Body of pancreas (tissue), 4 donors: ENCODE data around the gene TSNAX. TPM values are rescaled to one million over a fixed set of nuclear protein-coding genes. Genes with fewer than 3 reads are reported as not detected.

Experiments used
- ATAC-seq: fragments of 150-250 bp; one replicate; pipeline ENCODE4 v1.9.1; 2016
- DNase-seq, 4 donors: peaks; one replicate each; pipeline ENCODE4 v3.0.0-alpha.2; 2019
- H3K27ac ChIP-seq, 4 donors: fragments of 200-600 bp; sonication (generic); 1 replicate in 3 of 4; 2 replicates in 1 of 4; pipeline versions ENCODE4 v1.5.1 to v1.6.1; 2016 to 2019; ENCODE audit warnings: mild to moderate bottlenecking in 1 of 4, mixed read lengths in 1 of 4, moderate library complexity in 1 of 4
- H3K27me3 ChIP-seq, 2 donors: fragments of 200-600 bp; sonication (generic); one replicate each; pipeline ENCODE4 v1.6.0; 2016; ENCODE audit warnings: mild to moderate bottlenecking in 1 of 2
- H3K36me3 ChIP-seq, 2 donors: fragments of 200-600 bp; sonication (generic); replicated peaks in 1 of 2; 2 replicates each; pipeline ENCODE4 v1.5.1; 2016; ENCODE audit warnings: low read depth in 2 of 2; ENCODE audit not compliant: insufficient read depth in 1 of 2
- H3K4me1 ChIP-seq: fragments of 200-600 bp; sonication (generic); one replicate; pipeline ENCODE4 v1.6.0; 2016
- H3K4me3 ChIP-seq, 2 donors: fragments of 200-600 bp; sonication (generic); 1 replicate in 1 of 2; 2 replicates in 1 of 2; pipeline ENCODE4 v1.5.1; 2016 to 2019
- H3K9me3 ChIP-seq, 3 donors: fragments of 200-600 bp; sonication (generic); 1 replicate in 2 of 3; 2 replicates in 1 of 3; pipeline ENCODE4 v1.5.1; 2016
- POLR2A ChIP-seq, 3 donors: fragments of 450-650 bp; IDR thresholded peaks; one replicate each; pipeline ENCODE4 v1.6.1; 2016; ENCODE audit warnings: antibody characterized with exemption in 3 of 3, mild to moderate bottlenecking in 2 of 3
- WGBS, 2 donors: methylation state at CpG; one replicate each; pipeline ENCODE4 v1.1.5; 2017; 5-methylcytosine and 5-hydroxymethylcytosine counted together
- intact Hi-C: fragments of 100-400 bp; cut with DNase I; formaldehyde crosslinking; loops from one replicate; pipeline ENCODE4 v1.15.1; 2023
- total RNA-seq, 2 donors: library from RNA; depleted of rRNA; stranded (reverse); fragments of >200 nt; gene quantifications; one replicate each; pipeline ENCODE4 v1.1.0, GENCODE V29; 2016
- TF ChIP-seq, protein P1 (sequence below), 7 experiments: fragments of 450-650 bp in 4 of 7; fragments of 200-600 bp in 3 of 7; sonication (generic) in 3 of 7; IDR thresholded peaks; one replicate each; pipeline ENCODE4 v1.5.1; 2016 to 2019; ENCODE audit warnings: antibody characterized with exemption in 7 of 7

TSNAX gene
- total RNA-seq, 2 donors from 2014 or later, result 4.0 to 11.9 TPM

DNA sequence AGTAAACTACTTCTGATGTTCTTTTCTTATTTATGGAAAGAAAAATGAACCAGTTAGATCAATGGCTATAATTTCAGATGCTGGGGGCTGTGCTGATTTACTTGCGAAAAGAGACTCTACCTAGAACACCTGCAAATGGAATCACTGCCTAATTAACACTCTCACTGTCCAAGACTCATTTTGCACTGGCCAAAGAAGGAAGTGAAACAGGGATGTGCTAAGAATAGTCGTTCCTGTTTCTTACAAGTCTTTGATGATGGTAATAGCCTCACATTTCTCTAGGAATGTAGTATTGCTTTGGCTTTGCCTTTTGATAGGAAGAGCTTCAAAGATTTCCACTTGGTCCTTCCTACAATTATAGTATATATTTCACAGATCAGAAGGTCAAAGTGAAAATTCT lies 12.7 kb upstream of the TSNAX start:
- ATAC-seq (no peak), DNase-seq (no peak)
- Histone ChIP-seq H3K27ac (no peak overlapping the region), H3K4me1 (no peaks in the 10 kb centered on the region), H3K9me3 (no peaks in the 10 kb centered on the region), H3K36me3 (no peaks in the 10 kb centered on the region), H3K4me3 (no peak overlapping the region), H3K27me3 (no peaks in the 10 kb centered on the region)
- TF ChIP-seq POLR2A (IDR thresholded peaks at IDR 0.05), result no peak
- TF ChIP-seq, protein P1, sequence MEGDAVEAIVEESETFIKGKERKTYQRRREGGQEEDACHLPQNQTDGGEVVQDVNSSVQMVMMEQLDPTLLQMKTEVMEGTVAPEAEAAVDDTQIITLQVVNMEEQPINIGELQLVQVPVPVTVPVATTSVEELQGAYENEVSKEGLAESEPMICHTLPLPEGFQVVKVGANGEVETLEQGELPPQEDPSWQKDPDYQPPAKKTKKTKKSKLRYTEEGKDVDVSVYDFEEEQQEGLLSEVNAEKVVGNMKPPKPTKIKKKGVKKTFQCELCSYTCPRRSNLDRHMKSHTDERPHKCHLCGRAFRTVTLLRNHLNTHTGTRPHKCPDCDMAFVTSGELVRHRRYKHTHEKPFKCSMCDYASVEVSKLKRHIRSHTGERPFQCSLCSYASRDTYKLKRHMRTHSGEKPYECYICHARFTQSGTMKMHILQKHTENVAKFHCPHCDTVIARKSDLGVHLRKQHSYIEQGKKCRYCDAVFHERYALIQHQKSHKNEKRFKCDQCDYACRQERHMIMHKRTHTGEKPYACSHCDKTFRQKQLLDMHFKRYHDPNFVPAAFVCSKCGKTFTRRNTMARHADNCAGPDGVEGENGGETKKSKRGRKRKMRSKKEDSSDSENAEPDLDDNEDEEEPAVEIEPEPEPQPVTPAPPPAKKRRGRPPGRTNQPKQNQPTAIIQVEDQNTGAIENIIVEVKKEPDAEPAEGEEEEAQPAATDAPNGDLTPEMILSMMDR (IDR thresholded peaks at IDR 0.05), result no peak
- 57 to 75% methylated on average over 2 of the region's 2 CpGs for WGBS, 2 donors
- intact Hi-C loops, result loop anchor here (10.0 kb wide), 1 partner anchor 81 kb away; no protein-coding TSS in a partner anchor

DNA sequence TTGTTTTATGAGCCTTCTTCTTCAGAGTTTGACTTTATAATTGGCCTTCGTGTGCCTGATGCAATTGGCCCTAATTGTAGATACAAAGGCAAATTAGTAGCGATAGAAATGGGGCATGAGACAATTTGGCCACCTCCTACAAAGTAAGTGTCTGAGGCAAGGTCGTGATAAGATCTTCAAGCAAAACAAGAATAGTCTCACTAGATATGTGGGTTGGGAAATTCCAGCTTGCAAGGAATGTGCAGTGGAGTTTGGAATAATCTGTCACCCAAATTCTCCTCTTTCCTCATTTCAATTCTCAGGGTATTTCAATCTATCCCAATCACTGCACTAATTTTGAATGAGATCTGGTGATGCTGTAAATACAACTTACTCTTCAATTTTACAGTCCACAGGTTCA lies 11.4 kb upstream of the TSNAX start:
- H3K27ac ChIP-seq, result no peak overlapping the region
- no peak overlapping the region for H3K4me3 ChIP-seq
- DNase-seq (no peak), ATAC-seq (no peak)
- H3K9me3 ChIP-seq, result no peaks in the 10 kb centered on the region
- TF ChIP-seq POLR2A (IDR thresholded peaks at IDR 0.05), result no peak
- TF ChIP-seq, protein P1 (IDR thresholded peaks at IDR 0.05), result no peak
- WGBS, 2 donors, result 57 to 60% methylated on average over 3 of the region's 3 CpGs
- no peaks in the 10 kb centered on the region for H3K4me1 ChIP-seq
- intact Hi-C loops, result loop anchor here (10.0 kb wide), 1 partner anchor 82 kb away; no protein-coding TSS in a partner anchor
- H3K36me3 ChIP-seq, result no peaks in the 10 kb centered on the region
- no peaks in the 10 kb centered on the region for H3K27me3 ChIP-seq

DNA sequence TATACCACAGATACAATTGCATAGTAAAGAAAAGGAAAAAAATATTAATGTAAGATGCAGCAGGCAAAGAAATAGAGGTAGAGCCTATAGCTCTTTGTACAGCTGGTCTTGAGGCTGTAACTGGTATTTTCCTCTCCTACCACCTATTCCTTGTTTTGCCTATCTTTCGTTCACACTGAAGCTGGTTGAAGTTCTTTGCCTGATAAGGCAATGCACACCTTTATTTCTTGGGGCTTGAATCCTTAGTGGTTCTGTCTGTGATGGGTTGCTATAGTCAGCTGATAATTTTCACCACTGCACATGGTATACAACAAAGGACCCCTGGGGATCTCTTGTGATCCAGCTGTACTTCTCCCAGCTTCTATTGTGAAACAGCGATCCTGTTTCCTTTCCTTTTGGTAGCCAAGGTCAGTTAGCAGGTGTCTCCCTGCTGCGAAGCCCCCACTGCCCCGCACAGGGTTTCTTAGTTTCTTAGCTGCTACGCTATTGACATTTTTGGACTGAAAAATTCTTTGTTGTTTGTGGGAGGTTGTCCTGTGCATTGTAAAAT lies 9.9 kb upstream of the TSNAX start:
- H3K27ac ChIP-seq, result no peak overlapping the region
- H3K4me3 ChIP-seq, result no peak overlapping the region
- intact Hi-C loops, result loop anchor here (10.0 kb wide), 1 partner anchor 84 kb away; no protein-coding TSS in a partner anchor
- DNase-seq (no peak), ATAC-seq (no peak)
- H3K36me3 ChIP-seq, result no peaks in the 10 kb centered on the region
- 58 to 69% methylated on average over 5 of the region's 5 CpGs for WGBS, 2 donors
- TF ChIP-seq, protein P1 (IDR thresholded peaks at IDR 0.05), result no peak
- TF ChIP-seq POLR2A (IDR thresholded peaks at IDR 0.05), result no peak
- no peaks in the 10 kb centered on the region for H3K4me1 ChIP-seq
- H3K9me3 ChIP-seq, result no peaks in the 10 kb centered on the region
- no peaks in the 10 kb centered on the region for H3K27me3 ChIP-seq

DNA sequence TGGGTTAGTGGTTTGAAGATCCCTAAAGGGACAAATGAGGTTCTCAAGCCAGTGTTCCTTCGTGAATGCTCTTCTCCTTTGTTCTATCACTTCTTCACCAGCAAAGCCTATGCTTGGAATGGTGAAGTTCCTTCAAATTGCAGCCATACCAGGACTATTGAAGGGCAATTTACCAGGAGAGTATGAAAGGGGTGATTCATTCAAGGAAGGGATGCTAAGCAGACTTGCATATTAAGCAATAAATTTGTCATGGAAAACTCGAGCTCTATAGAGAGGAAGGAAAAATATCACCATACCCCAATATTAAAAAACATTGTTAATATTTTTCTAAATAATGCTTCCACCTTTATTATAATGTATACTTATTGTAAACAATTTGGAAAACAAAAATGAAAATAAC lies 9.3 kb upstream of the TSNAX start:
- no peaks in the 10 kb centered on the region for H3K36me3 ChIP-seq
- intact Hi-C loops, result loop anchor here (10.0 kb wide), 1 partner anchor 84 kb away; no protein-coding TSS in a partner anchor
- TF ChIP-seq POLR2A (IDR thresholded peaks at IDR 0.05), result no peak
- TF ChIP-seq, protein P1 (IDR thresholded peaks at IDR 0.05), result no peak
- H3K4me3 ChIP-seq, result no peak overlapping the region
- H3K9me3 ChIP-seq, result no peaks in the 10 kb centered on the region
- ATAC-seq (no peak), DNase-seq (no peak)
- 55 to 62% methylated on average over 2 of the region's 2 CpGs for WGBS, 2 donors
- H3K27me3 ChIP-seq, result no peaks in the 10 kb centered on the region
- H3K4me1 ChIP-seq, result no peaks in the 10 kb centered on the region
- no peak overlapping the region for H3K27ac ChIP-seq

DNA sequence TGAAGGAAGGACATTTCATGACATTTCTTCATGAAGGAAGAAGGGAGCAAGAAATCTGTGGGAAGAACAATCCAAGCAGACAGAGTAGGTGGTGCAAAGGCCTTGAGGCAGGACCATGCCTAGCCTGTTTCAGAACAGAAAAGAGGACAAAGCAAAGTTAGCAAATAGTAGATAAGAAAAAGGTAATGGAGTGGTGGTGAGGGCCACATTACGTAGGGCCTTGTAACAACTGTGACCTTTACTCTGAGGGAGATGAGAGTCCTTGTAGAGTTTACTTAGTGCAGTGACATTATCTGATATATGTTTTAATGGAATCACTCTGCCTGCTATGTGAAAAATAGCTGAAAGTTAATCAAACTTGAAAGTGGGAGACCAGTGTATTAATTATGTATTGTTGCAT lies 6.4 kb upstream of the TSNAX start:
- Histone ChIP-seq H3K36me3 (no peaks in the 10 kb centered on the region), H3K27ac (no peak overlapping the region), H3K27me3 (no peaks in the 10 kb centered on the region), H3K4me3 (no peak overlapping the region), H3K9me3 (no peaks in the 10 kb centered on the region), H3K4me1 (no peaks in the 10 kb centered on the region)
- intact Hi-C loops, result no loop called here
- WGBS, 2 donors, result 75 to 80% methylated on average over 1 of the region's 1 CpG
- ATAC-seq (no peak), DNase-seq (no peak)
- TF ChIP-seq POLR2A (IDR thresholded peaks at IDR 0.05), result no peak
- TF ChIP-seq, protein P1 (IDR thresholded peaks at IDR 0.05), result no peak
